H1 (cell line): ENCODE results near the gene ACAD9. TPM values are rescaled to one million over a fixed set of nuclear protein-coding genes. Genes with fewer than 3 reads are reported as not detected.

Source experiments
- CTCF ChIA-PET: fragments of 300-600 bp; sonication (Branson Sonifier 250); formaldehyde crosslinking; loops from one replicate; lab custom pipeline; 2021; ENCODE audit not compliant: partially characterized antibody; lab: Charles Lee
- POLR2A ChIA-PET: fragments of 300-600 bp; sonication (Branson Sonifier 250); formaldehyde crosslinking; loops from one replicate; lab custom pipeline; 2021; ENCODE audit warnings: inconsistent platforms; ENCODE audit not compliant: partially characterized antibody; lab: Charles Lee
- DNase-seq, 2 experiments: peaks; one replicate each; pipeline versions ENCODE4 v3.0.0 to v3.0.0-alpha.2; 2010 to 2022; ENCODE audit warnings: low spot score in 2 of 2, low read depth in 1 of 2, mixed read lengths in 1 of 2
- FAIRE-seq: peaks from 2 replicates; lab custom pipeline; 2011; peaks lifted over from hg19 to GRCh38; lab: Jason Lieb, UNC
- H2AFZ ChIP-seq: 2 replicates; pipeline ENCODE4 v1.8.1; 2012; ENCODE audit warnings: low read length, inconsistent platforms
- H2AK5ac ChIP-seq: 2 replicates; pipeline ENCODE4 v1.6.1; 2013; ENCODE audit warnings: low read depth, low read length
- H2BK120ac ChIP-seq: replicated peaks from 2 replicates; pipeline ENCODE3; 2013; ENCODE audit warnings: low read depth, low read length, inconsistent platforms
- H2BK12ac ChIP-seq: 2 replicates; pipeline ENCODE4 v1.6.1; 2013; ENCODE audit warnings: low read depth, low read length
- H2BK15ac ChIP-seq: 2 replicates; pipeline ENCODE4 v1.6.1; 2013; ENCODE audit warnings: low read length
- H2BK20ac ChIP-seq: 2 replicates; pipeline ENCODE4 v1.6.1; 2013; ENCODE audit warnings: low read length
- H2BK5ac ChIP-seq: 2 replicates; pipeline ENCODE4 v1.6.1; 2013; ENCODE audit warnings: low read depth, low read length
- H3K14ac ChIP-seq: 2 replicates; pipeline ENCODE4 v1.6.1; 2013; ENCODE audit warnings: inconsistent platforms; ENCODE audit not compliant: insufficient read length
- H3K18ac ChIP-seq: 2 replicates; pipeline ENCODE4 v1.6.1; 2013; ENCODE audit warnings: low read length; ENCODE audit errors: extremely low read depth
- H3K23ac ChIP-seq: 2 replicates; pipeline ENCODE4 v1.6.1; 2013; ENCODE audit warnings: inconsistent platforms; ENCODE audit not compliant: insufficient read length
- H3K23me2 ChIP-seq: 2 replicates; pipeline ENCODE4 v1.6.1; 2013; ENCODE audit warnings: low read depth, low read length
- H3K27ac ChIP-seq: 2 replicates; pipeline ENCODE4 v1.6.1; 2011; ENCODE audit warnings: low read depth, low read length, inconsistent platforms
- H3K27me3 ChIP-seq, 4 experiments: replicated peaks in 1 of 4; 1 replicate in 1 of 4; 2 replicates in 3 of 4; pipeline versions ENCODE4 v1.6.1 to v1.8.1; 2011 to 2013; ENCODE audit warnings: low read length in 3 of 4, mild to moderate bottlenecking in 3 of 4, inconsistent platforms in 2 of 4, mixed read lengths in 2 of 4, moderate library complexity in 1 of 4; ENCODE audit not compliant: control insufficient read depth in 3 of 4, insufficient read depth in 3 of 4; ENCODE audit errors: extremely low read depth in 1 of 4
- H3K36me3 ChIP-seq, 4 experiments: 2 replicates each; pipeline versions ENCODE4 v1.6.1 to v1.8.1; 2011 to 2013; ENCODE audit warnings: mild to moderate bottlenecking in 4 of 4, low read length in 3 of 4, moderate library complexity in 2 of 4, control low read depth in 1 of 4, inconsistent platforms in 1 of 4; ENCODE audit not compliant: insufficient read depth in 4 of 4, control insufficient read depth in 2 of 4
- H3K4ac ChIP-seq: replicated peaks from 2 replicates; pipeline ENCODE3; 2013; ENCODE audit warnings: low read length, low read depth, mixed read lengths, inconsistent platforms; ENCODE audit not compliant: insufficient read length
- H3K4me1 ChIP-seq, 4 experiments: replicated peaks in 1 of 4; 1 replicate in 1 of 4; 2 replicates in 3 of 4; pipeline versions ENCODE4 v1.6.1 to v1.8.1; 2011 to 2013; ENCODE audit warnings: low read length in 3 of 4, inconsistent platforms in 2 of 4, mixed read lengths in 1 of 4; ENCODE audit not compliant: insufficient read depth in 4 of 4, control insufficient read depth in 3 of 4
- H3K4me2 ChIP-seq, 2 experiments: 2 replicates each; pipeline versions ENCODE4 v1.6.1 to v1.8.1; 2011 to 2013; ENCODE audit warnings: low read depth in 2 of 2, low read length in 2 of 2, control low read depth in 1 of 2, inconsistent platforms in 1 of 2, mild to moderate bottlenecking in 1 of 2; ENCODE audit not compliant: insufficient read depth in 1 of 2
- H3K4me3 ChIP-seq, 4 experiments: fragments of 200-600, 300-600 bp in 1 of 4; sonication (generic), shearing (Covaris generic), sonication (Bioruptor Twin) in 1 of 4; 2 replicates each; pipeline versions ENCODE4 v1.5.1 to v1.8.1; 2011 to 2016; ENCODE audit warnings: low read length in 4 of 4, low read depth in 3 of 4, control low read depth in 2 of 4, inconsistent platforms in 2 of 4, mild to moderate bottlenecking in 2 of 4, mixed read lengths in 1 of 4, moderate library complexity in 1 of 4; ENCODE audit not compliant: insufficient read depth in 2 of 4; ENCODE audit errors: extremely low read depth in 1 of 4
- H3K56ac ChIP-seq: replicated peaks from 2 replicates; pipeline ENCODE3; 2013; ENCODE audit warnings: low read depth, mild to moderate bottlenecking, mixed read lengths, low read length, inconsistent platforms; ENCODE audit not compliant: insufficient read length
- H3K79me1 ChIP-seq: 2 replicates; pipeline ENCODE4 v1.6.1; 2013; ENCODE audit warnings: low read depth, low read length, control low read depth
- H3K79me2 ChIP-seq, 2 experiments: 2 replicates each; pipeline versions ENCODE4 v1.6.1 to v1.8.1; 2012 to 2013; ENCODE audit warnings: low read length in 2 of 2, mild to moderate bottlenecking in 2 of 2, inconsistent platforms in 1 of 2; ENCODE audit not compliant: insufficient read depth in 2 of 2, control insufficient read depth in 1 of 2
- H3K9ac ChIP-seq, 4 experiments: replicated peaks in 1 of 4; 1 replicate in 1 of 4; 2 replicates in 3 of 4; pipeline versions ENCODE4 v1.6.1 to v1.8.1; 2011 to 2013; ENCODE audit warnings: low read depth in 3 of 4, low read length in 3 of 4, control low read depth in 2 of 4, mild to moderate bottlenecking in 2 of 4, moderate library complexity in 2 of 4, inconsistent platforms in 1 of 4; ENCODE audit errors: extremely low read depth in 1 of 4
- H3K9me3 ChIP-seq, 2 experiments: 2 replicates each; pipeline versions ENCODE4 v1.6.1 to v1.8.1; 2012 to 2013; ENCODE audit warnings: mild to moderate bottlenecking in 2 of 2, moderate library complexity in 2 of 2, control low read depth in 1 of 2, inconsistent platforms in 1 of 2, low read depth in 1 of 2, low read length in 1 of 2, mixed read lengths in 1 of 2; ENCODE audit not compliant: insufficient read depth in 2 of 2
- H4K20me1 ChIP-seq, 2 experiments: replicated peaks in 1 of 2; 2 replicates each; pipeline versions ENCODE3 to v1.8.1; 2011 to 2013; ENCODE audit warnings: inconsistent platforms in 2 of 2, low read length in 2 of 2, mild to moderate bottlenecking in 1 of 2; ENCODE audit not compliant: insufficient read depth in 2 of 2, control insufficient read depth in 1 of 2
- H4K5ac ChIP-seq: 2 replicates; pipeline ENCODE4 v1.6.1; 2013; ENCODE audit warnings: low read length, low read depth, mixed read lengths, inconsistent platforms; ENCODE audit not compliant: insufficient read length
- H4K8ac ChIP-seq: 2 replicates; pipeline ENCODE4 v1.8.0; 2013; ENCODE audit warnings: mild to moderate bottlenecking, moderate library complexity, low read length, inconsistent platforms; ENCODE audit not compliant: insufficient read depth; ENCODE audit errors: extremely low read depth
- H4K91ac ChIP-seq: replicated peaks from 2 replicates; pipeline ENCODE3; 2013; ENCODE audit warnings: low read length, mixed read lengths, inconsistent platforms; ENCODE audit not compliant: insufficient read length
- ATF3 ChIP-seq: IDR thresholded peaks from 2 replicates; pipeline ENCODE4 v1.6.1; 2011; ENCODE audit warnings: low read depth, mild to moderate bottlenecking, low read length; ENCODE audit not compliant: insufficient read depth
- BCL11A ChIP-seq, 2 experiments: IDR thresholded peaks; one replicate each; pipeline ENCODE4 v1.6.1; 2011; ENCODE audit warnings: low read depth in 2 of 2, low read length in 2 of 2, mild to moderate bottlenecking in 2 of 2
- CBX8 ChIP-seq: fragments of 300-800, 300-1000 bp; sonication (generic); IDR thresholded peaks from 2 replicates; pipeline ENCODE4 v1.7.1; 2016; ENCODE audit warnings: low read depth, low read length, borderline replicate concordance
- EZH2 ChIP-seq: fragments of 200-600 bp; sonication (generic); IDR thresholded peaks from 2 replicates; pipeline ENCODE4 v1.7.1; 2012; ENCODE audit warnings: low read depth, mild to moderate bottlenecking, moderate library complexity, low read length, inconsistent platforms; ENCODE audit not compliant: severe bottlenecking
- POLR2A ChIP-seq, 2 experiments: IDR thresholded peaks; 1 replicate in 1 of 2; 2 replicates in 1 of 2; pipeline ENCODE4 v1.6.1; 2011; ENCODE audit warnings: low read depth in 2 of 2, low read length in 2 of 2, mild to moderate bottlenecking in 2 of 2; ENCODE audit errors: control extremely low read depth in 1 of 2
- SIX5 ChIP-seq: IDR thresholded peaks from 2 replicates; pipeline ENCODE4 v1.6.1; 2011; ENCODE audit warnings: mild to moderate bottlenecking, low read depth, low read length
- SUZ12 ChIP-seq: fragments of 200-600 bp; sonication (generic); IDR thresholded peaks from 2 replicates; pipeline ENCODE4 v1.6.1; 2012; ENCODE audit warnings: mild to moderate bottlenecking, inconsistent platforms, low read length, moderate library complexity, mixed read lengths
- ZNF274 ChIP-seq: IDR thresholded peaks from 2 replicates; pipeline ENCODE4 v1.7.0; 2012; ENCODE audit warnings: low read length, borderline replicate concordance; ENCODE audit errors: extremely low read depth
- WGBS, 2 experiments: shearing (Covaris generic) in 1 of 2; methylation state at CpG; one replicate each; pipeline versions ENCODE4 v1.1.6 to v1.1.7; 2013 to 2015; ENCODE audit warnings: low lambda C conversion rate in 2 of 2, mixed read lengths in 2 of 2, inconsistent platforms in 1 of 2, low coverage in 1 of 2, missing lambda C conversion rate in 1 of 2; ENCODE audit not compliant: insufficient replicate concordance in 2 of 2, insufficient coverage in 1 of 2, insufficient read length in 1 of 2; ENCODE audit errors: extremely low coverage in 1 of 2, missing lambda C conversion rate in 1 of 2; 5-methylcytosine and 5-hydroxymethylcytosine counted together
- polyA plus RNA-seq, 7 experiments: library from polyadenylated mRNA; depleted of rRNA in 3 of 7; stranded (reverse) in 5 of 7; unstranded in 2 of 7; fragments of >200 nt in 5 of 7; fragments of 200-250 nt in 2 of 7; gene quantifications; 1 replicate in 5 of 7; 2 replicates in 1 of 7; 4 replicates in 1 of 7; pipeline versions ENCODE4 v1.2.1 to v1.2.3, GENCODE V29; 2011 to 2013; ENCODE audit warnings: missing spikeins in 2 of 7, mixed read lengths in 2 of 7
- total RNA-seq: library from RNA; stranded (reverse); fragmentation: NEBNext Ultra II Directional; extraction: Animal tissue kit (Norgen Biotek cat#: 25700); gene quantifications from 2 replicates; pipeline ENCODE4 v1.2.1, GENCODE V29; 2021

The ACAD9 gene
- total and polyA plus RNA-seq, 2 of the 8 experiments (the other 6 are each of a cell fraction or from before 2014, with no cell fraction given) = 27.5 to 28.9 TPM

GRCh38 chr3:128949158-128949557 is 69.7 kb downstream of the ACAD9 start:
- no peak overlapping the region for H4K91ac ChIP-seq
- no peak overlapping the region for H3K9ac ChIP-seq
- H3K18ac ChIP-seq = no peak overlapping the region
- H2BK20ac ChIP-seq = no peak overlapping the region
- H3K4me2 ChIP-seq = no peak overlapping the region
- no peak overlapping the region for H3K23ac ChIP-seq
- H2BK5ac ChIP-seq = no peak overlapping the region
- POLR2A ChIA-PET = no interaction called here
- H3K4me3 ChIP-seq = no peak overlapping the region
- H3K36me3 ChIP-seq = no peaks in the 10 kb centered on the region
- H3K23me2 ChIP-seq = no peaks in the 10 kb centered on the region
- H2BK120ac ChIP-seq = no peak overlapping the region
- 89% methylated on average over 3 of the region's 3 CpGs; no CpG with 5 or more reads in 1 of the 2 experiments for WGBS, 2 experiments
- no peaks in the 10 kb centered on the region for H4K20me1 ChIP-seq
- no peak overlapping the region for H2AK5ac ChIP-seq
- no peak overlapping the region for H4K8ac ChIP-seq
- DNase-seq = peak in 1 of 2 experiments; percentile 17
- no peak overlapping the region for H2BK12ac ChIP-seq
- H2AFZ ChIP-seq = no peak overlapping the region
- H3K27ac ChIP-seq = no peak overlapping the region
- H3K79me2 ChIP-seq = no peaks in the 10 kb centered on the region
- H3K9me3 ChIP-seq = peaks cover 5 to 10% of the 10 kb centered on the region in 2 experiments; a peak in 2 of 4 replicates
- H3K4me1 ChIP-seq = no peaks in the 10 kb centered on the region
- no peak overlapping the region for H3K4ac ChIP-seq
- H2BK15ac ChIP-seq = no peak overlapping the region
- no peak for TF ChIP-seq ATF3
- no peak for TF ChIP-seq ZNF274
- TF ChIP-seq POLR2A (IDR thresholded peaks at IDR 0.05; ENCODE audit: control extremely low read depth in 1 of 2, low read depth in 2 of 2, low read length in 2 of 2) = no peak
- TF ChIP-seq BCL11A (IDR thresholded peaks at IDR 0.05; ENCODE audit: low read depth in 2 of 2, low read length in 2 of 2) = no peak
- TF ChIP-seq CBX8 = no peak
- no peak for TF ChIP-seq SIX5
- TF ChIP-seq EZH2 = no peak
- no peak for TF ChIP-seq SUZ12
- no peaks in the 10 kb centered on the region for H3K79me1 ChIP-seq
- CTCF ChIA-PET = interaction anchor here (1.4 kb wide), 1 partner anchor 39 kb away, joined by 3 read pairs; no protein-coding TSS in a partner anchor
- H3K56ac ChIP-seq = no peak overlapping the region
- no peak overlapping the region for H3K14ac ChIP-seq
- FAIRE-seq = no peak
- H4K5ac ChIP-seq = no peak overlapping the region
- H3K27me3 ChIP-seq = no peaks in the 10 kb centered on the region
